GM12878 (cell line): ENCODE measurements around the gene SCLY. TPM values are rescaled to one million over a fixed set of nuclear protein-coding genes. Genes with fewer than 3 reads are reported as not detected.

ENCODE experiments used
- ASH2L ChIP-seq: fragments of 300-600, 200-600 bp; sonication (generic); IDR thresholded peaks from 2 replicates; pipeline ENCODE4 v1.6.1; 2017; ENCODE audit warnings: low read depth, mild to moderate bottlenecking, borderline replicate concordance
- BCLAF1 ChIP-seq: fragments of 450-650 bp; IDR thresholded peaks from 2 replicates; pipeline ENCODE4 v1.6.1; 2017; ENCODE audit warnings: antibody characterized with exemption, mild to moderate bottlenecking, moderate library complexity
- CHD1 ChIP-seq: IDR thresholded peaks from 2 replicates; pipeline ENCODE4 v1.6.1; 2012; ENCODE audit warnings: low read depth, low read length, improper control_type of control experiment
- EP300 ChIP-seq, 2 experiments: fragments of 150-350 bp in 1 of 2; IDR thresholded peaks; 2 replicates each; pipeline ENCODE4 v1.6.1; 2011 to 2012; ENCODE audit warnings: low read depth in 2 of 2, low read length in 2 of 2, borderline replicate concordance in 1 of 2, improper control_type of control experiment in 1 of 2, inconsistent platforms in 1 of 2; ENCODE audit not compliant: control insufficient read depth in 1 of 2
- HDAC6 ChIP-seq: fragments of 200-600 bp; sonication (generic); IDR thresholded peaks from one replicate; pipeline ENCODE4 v1.8.0; 2017; ENCODE audit warnings: antibody characterized with exemption; ENCODE audit not compliant: unreplicated experiment
- KAT2A ChIP-seq: conservative IDR thresholded peaks from 2 replicates; pipeline ENCODE4 v1.6.1; 2011; ENCODE audit warnings: low read depth, low read length; ENCODE audit not compliant: control insufficient read depth
- MYB ChIP-seq: fragments of 150-350 bp; IDR thresholded peaks from 2 replicates; pipeline ENCODE4 v1.6.1; 2014; ENCODE audit warnings: mild to moderate bottlenecking, low read depth, low read length, borderline replicate concordance
- NKRF ChIP-seq: fragments of 450-650 bp; conservative IDR thresholded peaks from 2 replicates; pipeline ENCODE4 v1.6.1; 2017; ENCODE audit warnings: mild to moderate bottlenecking, moderate library complexity
- PAX5 ChIP-seq: IDR thresholded peaks from 2 replicates; pipeline ENCODE4 v1.6.1; 2011; ENCODE audit warnings: low read depth, low read length, borderline replicate concordance
- POLR2AphosphoS5 ChIP-seq: IDR thresholded peaks from 2 replicates; pipeline ENCODE4 v1.6.1; 2011; ENCODE audit warnings: mild to moderate bottlenecking, low read length, inconsistent platforms
- POU2F2 ChIP-seq: IDR thresholded peaks from 3 replicates; pipeline ENCODE4 v1.6.1; 2011; ENCODE audit warnings: low read depth, mild to moderate bottlenecking, low read length, borderline replicate concordance
- RB1 ChIP-seq: fragments of 450-650 bp; formaldehyde crosslinking; IDR thresholded peaks from 2 replicates; pipeline ENCODE4 v1.6.1; 2017; ENCODE audit warnings: mild to moderate bottlenecking, borderline replicate concordance
- RUNX3 ChIP-seq: IDR thresholded peaks from 2 replicates; pipeline ENCODE4 v1.6.1; 2012; ENCODE audit warnings: low read length, inconsistent platforms
- SIX5 ChIP-seq: IDR thresholded peaks from 2 replicates; pipeline ENCODE4 v1.6.1; 2011; ENCODE audit warnings: mild to moderate bottlenecking, low read depth, low read length, moderate library complexity; ENCODE audit not compliant: severe bottlenecking
- SRF ChIP-seq, 2 experiments: IDR thresholded peaks; 2 replicates each; pipeline ENCODE4 v1.6.1; 2011; ENCODE audit warnings: low read depth in 2 of 2, low read length in 2 of 2, mild to moderate bottlenecking in 1 of 2, moderate library complexity in 1 of 2
- SUZ12 ChIP-seq: fragments of 200-600 bp; sonication (generic); IDR thresholded peaks from one replicate; pipeline ENCODE4 v1.6.1; 2018; ENCODE audit warnings: antibody characterized with exemption, mild to moderate bottlenecking; ENCODE audit not compliant: unreplicated experiment
- TAF1 ChIP-seq: IDR thresholded peaks from 2 replicates; pipeline ENCODE4 v1.6.1; 2011; ENCODE audit warnings: mild to moderate bottlenecking, low read depth, low read length, borderline replicate concordance
- YY1 ChIP-seq: IDR thresholded peaks from 2 replicates; pipeline ENCODE4 v1.6.1; 2011; ENCODE audit warnings: low read depth, mild to moderate bottlenecking, low read length
- ZBTB40 ChIP-seq: fragments of 450-650 bp; IDR thresholded peaks from 2 replicates; pipeline ENCODE4 v1.6.1; 2016; ENCODE audit warnings: mild to moderate bottlenecking, moderate library complexity, borderline replicate concordance
- ZNF622 ChIP-seq: fragments of 450-650 bp; IDR thresholded peaks from 2 replicates; pipeline ENCODE4 v1.6.1; 2017; ENCODE audit warnings: mild to moderate bottlenecking, inconsistent platforms
- ZSCAN29 ChIP-seq: fragments of 450-650 bp; IDR thresholded peaks from 2 replicates; pipeline ENCODE4 v1.6.1; 2017; ENCODE audit warnings: mild to moderate bottlenecking, moderate library complexity
- polyA plus RNA-seq, 11 experiments: library from polyadenylated mRNA; depleted of rRNA in 4 of 11; unstranded in 6 of 11; stranded (reverse) in 5 of 11; fragments of >200 nt; fragmentation: Nextera tagmentation in 4 of 11; fragmentation: Illumina TruSeq in 1 of 11; extraction: Ambion mirVana in 4 of 11; extraction: Trizol in 1 of 11; gene quantifications; 1 replicate in 1 of 11; 2 replicates in 10 of 11; pipeline versions ENCODE4 v1.2.1 to v1.2.3, GENCODE V29; 2011 to 2016; ENCODE audit warnings: inconsistent platforms in 2 of 11, missing spikeins in 2 of 11, low read depth in 1 of 11
- total RNA-seq, 4 experiments: library from RNA; depleted of rRNA in 3 of 4; stranded (reverse); fragments of >200 nt in 3 of 4; fragmentation: Illumina TruSeq in 1 of 4; extraction: Trizol in 1 of 4; gene quantifications; 2 replicates each; pipeline versions ENCODE4 v1.2.1 to v1.2.3, GENCODE V29; 2013 to 2021

The SCLY gene
- total and polyA plus RNA-seq, 10 of the 15 experiments (the other 5 are each of a cell fraction or from before 2014, with no cell fraction given): 3.3 to 49.1 (median 32.3) TPM

GRCh38 chr2:238060542-238061314, at the start of gene SCLY (continued):
- TF ChIP-seq ZBTB40 (peak; percentile 87; the same call in 1 of the 2 replicates), YY1 (peak; percentile 92), MYB (no peak), HDAC6 (no peak), NKRF (peak; percentile 84), SRF (IDR thresholded peaks at IDR 0.05; ENCODE audit: low read depth in 2 of 2, low read length in 2 of 2) (no peak; a peak in 1 of 4 replicates), POLR2AphosphoS5 (peak; percentile 71), EP300 (IDR thresholded peaks at IDR 0.05; ENCODE audit: borderline replicate concordance in 1 of 2, control insufficient read depth in 1 of 2, low read depth in 2 of 2, low read length in 2 of 2) (no peak), ZNF622 (no peak), ASH2L (no peak), CHD1 (no peak), BCLAF1 (no peak), ZSCAN29 (no peak), RUNX3 (no peak), POU2F2 (0 out of 3 replicates have a peak, but pooled peaks have one; percentile 33), RB1 (peak; percentile 35; the same call in 1 of the 2 replicates), SUZ12 (no peak), TAF1 (peak; percentile 64; the same call in 1 of the 2 replicates), KAT2A (no peak), SIX5 (peak; percentile 16), PAX5 (no peak)
